Activated T-helper 2 cell treated with anti-CD3 and anti-CD28 coated beads, Interferon-gamma antibody, Interleukin-2, Interleukin-4, amounts not matched to agents 10 μg/mL and 5 μg/mL and 100 μg/mL, durations not matched to agents 14 hours and 24 hours and 36 hours (primary cell): ENCODE data around the gene TFIP11. TPM values are rescaled to one million over a fixed set of nuclear protein-coding genes. Genes with fewer than 3 reads are reported as not detected.

Experiments
- DNase-seq: peaks from one replicate; pipeline ENCODE4 v3.0.0; 2021; ENCODE audit warnings: low spot score
- H3K27ac Mint-ChIP-seq: one replicate; pipeline ENCODE4 v1.8.0; 2021; ENCODE audit warnings: mixed read lengths
- H3K27me3 Mint-ChIP-seq: one replicate; pipeline ENCODE4 v1.8.0; 2021; ENCODE audit warnings: low read depth, mixed read lengths
- H3K36me3 Mint-ChIP-seq: one replicate; pipeline ENCODE4 v1.8.0; 2021; ENCODE audit warnings: low read depth, mixed read lengths
- H3K4me1 Mint-ChIP-seq: one replicate; pipeline ENCODE4 v1.8.0; 2021; ENCODE audit warnings: low read depth, mixed read lengths
- H3K4me3 Mint-ChIP-seq: one replicate; pipeline ENCODE4 v1.8.0; 2021; ENCODE audit warnings: low read depth, mild to moderate bottlenecking, moderate library complexity, mixed read lengths
- H3K9me3 Mint-ChIP-seq: one replicate; pipeline ENCODE4 v1.8.0; 2021; ENCODE audit warnings: mixed read lengths
- intact Hi-C: fragments of 100-400 bp; cut with micrococcal nuclease; formaldehyde crosslinking; loops from one replicate; pipeline ENCODE4 v1.15.1; 2023
- total RNA-seq: library from RNA; stranded (reverse); gene quantifications from 2 replicates; pipeline ENCODE4 v1.2.3, GENCODE V29; 2022

TFIP11 gene
- total RNA-seq, 1 donor from 2014 or later, result 49.7 TPM

DNA sequence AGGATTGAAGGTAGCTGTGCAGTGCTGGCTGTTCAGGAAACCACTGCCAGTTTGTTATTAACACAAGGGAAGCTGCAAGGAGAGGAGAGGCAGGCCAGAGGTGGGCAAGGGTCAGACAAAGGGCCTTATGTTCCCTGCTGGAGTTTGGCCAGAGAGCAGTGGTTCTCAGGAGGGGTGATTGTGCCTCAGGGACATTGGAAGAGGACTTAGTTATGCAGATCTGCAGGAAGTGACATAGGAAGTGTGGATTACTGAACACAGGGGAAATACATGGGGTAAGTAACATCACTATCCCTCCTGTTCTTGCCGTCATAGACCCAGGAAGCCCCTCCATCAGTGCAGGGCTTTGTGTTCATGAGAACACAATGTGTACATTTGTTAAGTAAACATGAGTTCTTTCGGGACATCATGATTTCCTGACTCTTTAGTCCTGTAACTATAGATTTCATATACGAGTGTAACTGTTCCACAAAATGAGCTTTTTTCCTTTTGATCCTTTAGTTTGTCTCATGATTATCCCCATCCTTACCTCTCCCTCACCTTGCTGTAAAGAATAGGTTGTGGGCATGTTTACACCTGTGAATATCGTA lies 22.7 kb downstream of the TFIP11 start:
- intact Hi-C loops, result no loop called here
- Mint-ChIP-seq H3K4me3 (no peak overlapping the region), H3K27ac (no peak overlapping the region), H3K4me1 (peaks cover 15% of the 10 kb centered on the region), H3K27me3 (no peaks in the 10 kb centered on the region), H3K36me3 (peaks cover 58% of the 10 kb centered on the region), H3K9me3 (no peaks in the 10 kb centered on the region)
- DNase-seq, result no peak

DNA sequence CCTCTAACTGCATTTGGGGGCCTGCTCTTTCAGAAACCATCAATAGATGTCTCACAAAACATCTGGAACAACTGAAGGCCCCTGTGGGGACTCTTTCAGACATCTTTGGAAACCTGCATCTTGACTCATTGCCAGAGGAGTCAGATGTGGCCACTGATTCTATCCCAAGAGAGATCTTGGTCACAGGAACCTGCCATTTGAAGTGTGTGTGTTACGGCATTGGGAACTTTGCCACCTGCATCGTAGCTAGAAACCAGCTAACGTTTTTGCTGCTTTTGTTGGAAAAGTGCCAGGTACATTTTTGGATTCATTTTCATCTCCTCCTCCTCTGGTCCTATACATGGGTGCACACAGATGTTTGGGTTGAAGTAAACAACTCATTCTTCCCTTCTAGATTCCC lies 24.3 kb downstream of the TFIP11 start:
- peaks cover 47% of the 10 kb centered on the region for H3K36me3 Mint-ChIP-seq
- peaks cover 20% of the 10 kb centered on the region for H3K4me1 Mint-ChIP-seq
- H3K4me3 Mint-ChIP-seq, result no peak overlapping the region
- no peaks in the 10 kb centered on the region for H3K27me3 Mint-ChIP-seq
- DNase-seq, result no peak
- no peaks in the 10 kb centered on the region for H3K9me3 Mint-ChIP-seq
- intact Hi-C loops, result no loop called here
- H3K27ac Mint-ChIP-seq, result no peak overlapping the region

DNA sequence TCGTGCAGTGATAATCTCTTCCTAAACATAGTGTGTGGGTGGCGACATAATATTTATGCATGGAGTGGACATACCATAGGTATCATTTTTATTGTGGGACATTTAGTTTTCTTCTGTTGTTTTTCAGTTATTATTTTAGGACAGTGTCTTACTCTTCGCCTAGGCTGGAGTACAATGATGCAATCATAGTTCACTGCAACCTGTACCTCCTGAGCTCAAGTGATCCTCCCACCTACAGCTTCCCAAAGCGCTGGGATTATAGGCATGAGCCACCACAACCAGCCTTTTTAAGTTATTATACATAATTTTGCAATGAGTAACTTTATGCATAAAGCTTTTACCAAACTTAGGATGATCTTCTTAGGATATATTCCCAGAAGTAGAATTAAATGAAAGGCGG lies 25.9 kb downstream of the TFIP11 start:
- peaks cover 35% of the 10 kb centered on the region for H3K4me1 Mint-ChIP-seq
- H3K27ac Mint-ChIP-seq, result no peak overlapping the region
- intact Hi-C loops, result no loop called here
- H3K27me3 Mint-ChIP-seq, result no peaks in the 10 kb centered on the region
- no peak overlapping the region for H3K4me3 Mint-ChIP-seq
- no peak for DNase-seq
- no peaks in the 10 kb centered on the region for H3K9me3 Mint-ChIP-seq
- H3K36me3 Mint-ChIP-seq, result peaks cover 40% of the 10 kb centered on the region

DNA sequence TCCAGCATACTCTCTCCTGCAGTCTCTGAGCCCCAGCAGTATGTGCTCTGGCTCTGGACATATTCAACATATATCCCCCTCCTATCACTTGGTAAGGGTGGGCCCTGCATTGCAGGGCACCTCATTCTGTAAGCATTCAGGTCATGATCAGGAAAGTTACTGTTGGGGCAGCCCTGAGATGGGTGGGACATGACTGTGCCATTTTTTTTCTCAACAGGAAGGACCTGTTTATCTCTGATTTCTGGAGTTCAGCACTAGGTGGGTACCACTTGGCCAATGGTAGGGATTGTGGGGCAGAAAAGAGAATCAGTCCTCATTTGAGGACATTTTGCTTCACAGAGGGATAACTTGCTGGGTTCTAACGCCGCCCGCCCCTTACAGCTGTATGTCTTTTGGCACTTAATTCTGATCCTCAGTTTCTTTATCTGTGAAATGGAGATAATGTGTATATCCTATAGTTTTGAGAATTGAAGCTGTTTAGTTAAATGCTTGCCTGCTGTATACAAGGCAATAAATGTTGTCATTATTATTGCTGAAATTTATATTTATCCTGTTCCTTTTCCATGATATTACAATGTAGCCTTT lies 26.4 kb downstream of the TFIP11 start:
- no peak overlapping the region for H3K27ac Mint-ChIP-seq
- peaks cover 40% of the 10 kb centered on the region for H3K4me1 Mint-ChIP-seq
- peaks cover 43% of the 10 kb centered on the region for H3K36me3 Mint-ChIP-seq
- no peak for DNase-seq
- no peaks in the 10 kb centered on the region for H3K27me3 Mint-ChIP-seq
- peak overlapping the region; percentile 58 for H3K4me3 Mint-ChIP-seq
- intact Hi-C loops, result no loop called here
- no peaks in the 10 kb centered on the region for H3K9me3 Mint-ChIP-seq

DNA sequence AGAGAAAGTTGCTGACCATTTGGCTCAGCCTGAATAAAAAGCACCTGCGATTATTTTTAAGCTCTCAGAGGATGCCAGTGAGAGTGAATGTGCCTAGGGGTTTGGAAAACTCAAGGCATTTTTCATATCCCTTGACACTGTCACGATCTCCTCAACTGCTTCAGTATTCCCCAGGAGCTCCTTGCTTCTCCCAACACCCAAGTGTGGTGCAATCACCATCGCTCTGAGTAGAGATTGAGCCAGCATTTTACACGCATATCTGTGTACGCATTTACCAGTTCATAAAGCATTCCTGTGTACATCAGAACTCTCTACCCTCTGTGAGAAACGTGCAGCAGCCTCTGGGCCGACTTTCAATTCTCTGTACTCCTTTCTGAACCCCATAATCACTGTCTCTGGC lies 27.3 kb downstream of the TFIP11 start:
- no peak for DNase-seq
- Mint-ChIP-seq H3K4me1 (peaks cover 46% of the 10 kb centered on the region), H3K9me3 (no peaks in the 10 kb centered on the region), H3K36me3 (peaks cover 39% of the 10 kb centered on the region), H3K27me3 (no peaks in the 10 kb centered on the region), H3K27ac (peak overlapping the region; percentile 20), H3K4me3 (peak overlapping the region; percentile 58)
- intact Hi-C loops, result no loop called here

DNA sequence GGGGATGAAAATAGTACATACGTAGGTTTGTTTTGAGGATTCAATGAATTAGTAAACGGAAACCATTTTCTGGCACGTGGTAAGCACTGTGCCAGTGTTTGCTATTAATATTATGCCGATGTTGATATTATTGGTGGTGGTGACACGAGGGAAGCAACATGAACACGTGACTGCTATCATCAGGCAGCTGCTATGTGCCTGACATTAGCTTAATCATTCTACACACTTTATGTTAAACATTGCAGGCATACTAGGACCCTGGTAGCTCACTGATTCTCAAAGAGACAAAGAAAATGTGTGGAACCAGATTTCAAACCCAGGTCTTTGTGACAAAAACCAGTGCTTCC lies 27.9 kb downstream of the TFIP11 start:
- Mint-ChIP-seq H3K9me3 (no peaks in the 10 kb centered on the region), H3K4me1 (peaks cover 53% of the 10 kb centered on the region), H3K36me3 (peaks cover 39% of the 10 kb centered on the region), H3K27ac (peak overlapping the region; percentile 84), H3K27me3 (no peaks in the 10 kb centered on the region), H3K4me3 (peak overlapping the region; percentile 89)
- DNase-seq, result no peak
- intact Hi-C loops, result loop anchor here (5.0 kb wide), 1 partner anchor 188 kb away; no protein-coding TSS in a partner anchor

DNA sequence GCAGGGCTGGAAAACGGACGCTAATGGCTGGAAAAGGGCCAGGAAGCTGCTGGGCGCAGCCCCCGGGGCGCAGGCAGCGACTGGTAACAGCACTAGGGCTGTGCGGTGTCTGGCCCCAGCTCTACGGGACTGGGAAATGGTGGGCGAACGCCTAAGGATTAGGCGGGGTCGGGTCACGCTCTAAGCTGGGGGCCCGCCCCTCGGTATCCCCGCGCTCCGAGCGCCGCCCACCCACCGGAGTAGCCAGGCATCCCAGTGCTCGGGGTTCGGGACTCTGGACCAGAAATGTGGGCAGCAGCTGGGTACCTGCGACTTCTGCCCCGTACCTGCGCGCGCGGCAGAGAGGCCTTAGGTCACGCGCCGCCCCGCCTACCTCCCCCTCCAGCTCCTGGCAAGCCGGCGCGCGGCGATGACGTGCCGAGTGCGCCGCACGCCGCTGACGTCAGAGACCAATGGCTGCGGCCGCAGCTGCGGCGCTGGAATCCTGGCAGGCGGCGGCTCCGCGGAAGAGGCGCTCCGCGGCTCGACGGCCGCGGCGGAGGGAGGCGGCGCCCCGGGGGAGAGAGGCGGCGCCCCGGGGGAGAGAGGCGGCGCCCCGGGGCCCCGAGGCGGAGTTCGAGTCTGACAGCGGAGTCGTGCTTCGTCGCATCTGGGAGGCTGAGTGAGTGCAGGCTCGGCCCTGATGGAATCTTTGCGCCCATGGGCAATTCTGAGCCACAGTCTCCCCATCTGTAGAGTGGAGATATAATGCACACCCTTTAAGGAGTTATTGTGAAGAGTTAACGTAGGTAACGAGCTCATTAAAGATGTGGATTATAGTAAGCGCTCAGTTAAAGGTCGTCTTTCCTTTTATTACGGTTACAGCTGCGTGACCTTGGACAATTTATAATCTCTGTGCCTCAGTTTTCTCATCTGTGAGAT lies 28.6 kb downstream of the TFIP11 start, which contains the start of the genes HPS4 and SRRD:
Gene HPS4 (minus strand): TSS at position 345 of the 921 bp plus-strand sequence. CDS start 2,021 bp downstream, outside the sequence.
Gene SRRD (plus strand): TSS at position 439 of the 921 bp plus-strand sequence. CDS start 14 bp downstream, at position 453.
- peaks cover 60% of the 10 kb centered on the region for H3K4me1 Mint-ChIP-seq

DNA sequence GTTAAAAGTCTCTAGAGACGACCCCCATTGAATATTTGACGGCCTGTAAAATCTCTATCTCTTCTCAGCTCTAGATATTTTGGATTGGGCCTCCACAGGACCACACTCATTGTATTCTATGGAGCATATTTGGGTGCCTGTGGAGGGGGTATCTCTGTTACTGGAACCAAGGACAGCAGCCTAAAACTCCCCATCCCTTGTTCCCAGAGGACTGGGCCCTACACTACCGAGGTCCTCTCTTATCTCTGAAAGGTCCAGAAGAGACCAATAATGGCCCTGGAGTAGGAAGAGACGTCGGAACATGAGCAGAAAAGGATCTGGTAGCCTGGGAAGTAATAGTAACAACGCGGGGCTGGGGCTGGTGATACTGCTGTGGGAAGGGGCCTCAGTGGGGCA lies 29.2 kb downstream of the TFIP11 start:
- Mint-ChIP-seq H3K9me3 (no peaks in the 10 kb centered on the region), H3K27ac (peak overlapping the region; percentile 86), H3K36me3 (peaks cover 37% of the 10 kb centered on the region), H3K4me3 (peak overlapping the region; percentile 89), H3K27me3 (no peaks in the 10 kb centered on the region), H3K4me1 (peaks cover 60% of the 10 kb centered on the region)
- DNase-seq, result no peak
- intact Hi-C loops, result loop anchor here (2.0 to 5.0 kb wide), 3 partner anchors 30 to 189 kb away; partner anchors contain the start of genes ASPHD2 and TFIP11

More for the DNA sequence above, 28.6 kb downstream of the TFIP11 start, which contains the start of the genes HPS4 and SRRD:
- intact Hi-C loops, result loop anchor here (2.0 to 5.0 kb wide), 3 partner anchors 29 to 189 kb away; partner anchors contain the start of genes ASPHD2 and TFIP11
- DNase-seq, result peak; percentile 90
- Mint-ChIP-seq H3K9me3 (no peaks in the 10 kb centered on the region), H3K36me3 (peaks cover 39% of the 10 kb centered on the region), H3K4me3 (peak within 1 kb of the TSS; percentile 89), H3K27me3 (no peaks in the 10 kb centered on the region), H3K27ac (peak within 1 kb of the TSS; percentile 86)

DNA sequence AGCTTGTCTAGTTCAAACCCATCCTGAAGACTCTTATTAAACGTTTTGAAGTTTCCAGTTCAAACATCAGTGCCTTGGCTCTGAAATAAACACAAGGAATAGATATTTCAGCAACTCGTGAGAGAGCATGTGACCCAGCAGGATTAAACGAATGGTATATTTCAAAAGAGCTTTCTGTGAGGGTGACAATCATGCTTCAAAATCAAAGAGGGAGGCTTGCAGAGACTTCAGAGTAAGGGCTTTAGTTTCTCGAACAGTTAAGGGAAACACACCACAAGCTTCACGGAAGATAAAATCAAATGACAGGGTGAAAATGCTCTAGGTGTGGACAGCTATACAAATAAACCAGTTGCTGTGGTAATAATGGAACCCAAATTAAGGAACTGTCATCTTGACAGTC lies 30.1 kb downstream of the TFIP11 start:
- H3K4me3 Mint-ChIP-seq, result peak overlapping the region; percentile 89
- peaks cover 69% of the 10 kb centered on the region for H3K4me1 Mint-ChIP-seq
- H3K27ac Mint-ChIP-seq, result peak overlapping the region; percentile 86
- H3K36me3 Mint-ChIP-seq, result peaks cover 39% of the 10 kb centered on the region
- DNase-seq, result no peak
- no peaks in the 10 kb centered on the region for H3K9me3 Mint-ChIP-seq
- H3K27me3 Mint-ChIP-seq, result no peaks in the 10 kb centered on the region
- intact Hi-C loops, result loop anchor here (2.0 to 5.0 kb wide), 3 partner anchors 31 to 190 kb away; partner anchors contain the start of genes ASPHD2 and TFIP11

DNA sequence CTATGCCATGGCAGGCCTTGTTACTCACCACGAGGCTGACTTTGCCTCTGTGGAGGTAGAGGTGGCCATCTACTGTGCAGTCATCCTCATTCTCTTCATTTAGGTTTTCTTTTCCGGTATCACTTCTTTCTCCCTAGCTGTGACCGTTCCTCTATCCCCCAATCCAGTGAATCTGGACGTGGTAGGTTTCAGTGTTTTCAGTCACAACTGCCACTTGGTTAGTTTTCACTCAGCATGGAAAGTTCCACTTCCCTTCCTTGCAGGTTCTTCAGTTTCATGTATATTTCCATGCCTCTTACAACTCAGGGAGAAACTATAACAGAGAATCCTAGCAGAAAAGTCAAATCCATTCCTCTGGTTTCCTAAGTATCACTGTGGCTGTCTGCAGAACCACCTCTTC lies 30.6 kb downstream of the TFIP11 start:
- peaks cover 44% of the 10 kb centered on the region for H3K36me3 Mint-ChIP-seq

DNA sequence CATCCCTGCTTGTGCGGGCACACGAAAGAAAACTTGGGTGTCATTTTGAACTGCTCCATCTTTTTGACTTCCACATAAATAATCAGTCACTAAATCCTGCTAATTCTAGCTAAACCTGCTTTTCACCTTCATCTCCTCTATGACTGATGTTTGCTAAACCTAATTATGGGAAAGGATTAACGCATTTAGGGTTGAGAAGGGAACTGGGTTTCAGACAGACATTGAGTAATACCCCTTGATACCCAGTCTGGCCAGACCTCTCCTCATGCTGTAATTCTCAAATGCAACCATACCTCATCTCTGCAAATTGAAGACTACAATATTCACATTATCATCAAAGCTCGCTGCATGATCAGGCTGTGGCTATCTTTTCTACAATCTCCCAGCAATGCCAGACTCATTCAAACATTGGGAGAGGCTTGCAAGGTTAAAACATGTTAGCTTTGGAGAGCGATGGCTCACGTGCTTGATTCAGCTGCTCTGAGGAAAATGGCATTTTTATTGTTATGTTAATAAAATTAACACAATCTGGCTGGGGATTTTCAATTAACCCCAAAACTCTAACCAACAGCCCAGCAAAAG lies 31.1 kb downstream of the TFIP11 start:
- DNase-seq, result no peak
- peak overlapping the region; percentile 77 for H3K4me3 Mint-ChIP-seq
- peaks cover 49% of the 10 kb centered on the region for H3K36me3 Mint-ChIP-seq
- H3K27me3 Mint-ChIP-seq, result no peaks in the 10 kb centered on the region
- intact Hi-C loops, result loop anchor here (5.0 kb wide), 1 partner anchor 191 kb away; no protein-coding TSS in a partner anchor
- peaks cover 76% of the 10 kb centered on the region for H3K4me1 Mint-ChIP-seq
- H3K27ac Mint-ChIP-seq, result peak overlapping the region; percentile 86
- H3K9me3 Mint-ChIP-seq, result no peaks in the 10 kb centered on the region

More for the DNA sequence above, 30.6 kb downstream of the TFIP11 start:
- peak overlapping the region; percentile 89 for H3K4me3 Mint-ChIP-seq
- no peak for DNase-seq
- intact Hi-C loops, result loop anchor here (2.0 to 5.0 kb wide), 3 partner anchors 31 to 191 kb away; partner anchors contain the start of genes ASPHD2 and TFIP11
- H3K9me3 Mint-ChIP-seq, result no peaks in the 10 kb centered on the region
- no peaks in the 10 kb centered on the region for H3K27me3 Mint-ChIP-seq
- H3K27ac Mint-ChIP-seq, result peak overlapping the region; percentile 86
- H3K4me1 Mint-ChIP-seq, result peaks cover 74% of the 10 kb centered on the region

DNA sequence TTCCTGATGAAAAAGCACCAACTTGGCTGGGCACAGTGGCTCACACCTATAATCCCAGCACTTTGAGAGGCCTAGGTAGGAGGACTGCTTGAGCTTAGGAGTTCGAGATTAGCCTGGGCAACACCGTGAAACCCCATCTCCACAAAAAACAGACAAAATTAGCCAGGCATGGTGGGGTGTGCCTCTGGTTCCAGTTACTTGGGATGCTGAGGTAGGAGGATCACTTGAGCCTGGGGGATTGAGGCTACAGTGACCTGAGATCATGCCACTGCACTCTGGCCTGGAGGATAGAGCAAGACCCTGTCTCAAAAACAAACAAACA lies 31.7 kb downstream of the TFIP11 start:
- peak overlapping the region; percentile 77 for H3K4me3 Mint-ChIP-seq
- H3K27ac Mint-ChIP-seq, result peak overlapping the region; percentile 86
- H3K9me3 Mint-ChIP-seq, result no peaks in the 10 kb centered on the region
- DNase-seq, result no peak
- peaks cover 70% of the 10 kb centered on the region for H3K4me1 Mint-ChIP-seq
- no peaks in the 10 kb centered on the region for H3K27me3 Mint-ChIP-seq
- intact Hi-C loops, result loop anchor here (5.0 kb wide), 1 partner anchor 192 kb away; no protein-coding TSS in a partner anchor
- peaks cover 49% of the 10 kb centered on the region for H3K36me3 Mint-ChIP-seq
